ENCODE results near the gene PERCC1.
"Not testable (repeated sequence)": the region's sequence is repeated elsewhere in the genome, so short reads cannot be mapped to it uniquely, and the experiment has no call there.

The PERCC1 gene

GRCh38 chr16:1451702-1452392, 21.0 kb downstream of the PERCC1 start:
- DNase-seq, result no peak

GRCh38 chr16:1452530-1452929, 21.7 kb downstream of the PERCC1 start:
- DNase-seq, result no peak

- DNase-seq, result no peak
Measured at GRCh38 chr16:1453316-1453715, 22.4 kb downstream of the PERCC1 start.

GRCh38 chr16:1454561-1454960, 23.7 kb downstream of the PERCC1 start:
- no peak for DNase-seq

GRCh38 chr16:1455190-1456171, 24.6 kb downstream of the PERCC1 start:
- DNase-seq, result no peak

- no peak for DNase-seq
Measured at GRCh38 chr16:1456951-1457350, 26.1 kb downstream of the PERCC1 start.

- DNase-seq, result no peak
Measured at GRCh38 chr16:1457489-1458245, 26.8 kb downstream of the PERCC1 start.

GRCh38 chr16:1458336-1458976, 27.6 kb downstream of the PERCC1 start:
- DNase-seq, result no peak

- DNase-seq, result no peak
Measured at GRCh38 chr16:1458977-1459341, 28.1 kb downstream of the PERCC1 start.

GRCh38 chr16:1459967-1460366, 29.1 kb downstream of the PERCC1 start:
- no peak for DNase-seq

GRCh38 chr16:1460602-1461138, 29.8 kb downstream of the PERCC1 start:
- no peak for DNase-seq

- no peak for DNase-seq
Measured at GRCh38 chr16:1461146-1461545, 30.3 kb downstream of the PERCC1 start.

- DNase-seq, result no peak
Measured at GRCh38 chr16:1464196-1464893, 33.5 kb downstream of the PERCC1 start.

- DNase-seq, result no peak
Measured at GRCh38 chr16:1464894-1465566, 34.2 kb downstream of the PERCC1 start.

- DNase-seq, result no peak
Measured at GRCh38 chr16:1465567-1465915, 34.7 kb downstream of the PERCC1 start.

GRCh38 chr16:1466054-1466453, 35.2 kb downstream of the PERCC1 start:
- no peak for DNase-seq

GRCh38 chr16:1466968-1467521, 36.2 kb downstream of the PERCC1 start:
- no peak for DNase-seq

- no peak for DNase-seq
Measured at GRCh38 chr16:1468426-1468810, 37.5 kb downstream of the PERCC1 start.

GRCh38 chr16:1469141-1469540, 38.3 kb downstream of the PERCC1 start:
- not testable (repeated sequence) for DNase-seq

GRCh38 chr16:1469693-1470201, 38.9 kb downstream of the PERCC1 start:
- DNase-seq, result no peak

Measured in NCI-H1417 treated with DMSO at 0.1 percent for 48 hours (cell line).